Fibroblast of pulmonary artery (primary cell): ENCODE measurements around the gene HSPG2.

ENCODE experiments used
- DNase-seq: peaks from one replicate; pipeline ENCODE4 v3.0.0-alpha.2; 2010; ENCODE audit warnings: low read depth
- H3K4me3 ChIP-seq: replicated peaks from 2 replicates; pipeline ENCODE4 v1.5.1; 2011; ENCODE audit warnings: low read depth, mild to moderate bottlenecking, control low read depth, low read length, moderate library complexity
- TF ChIP-seq, protein P1 (sequence below): IDR thresholded peaks from 2 replicates; pipeline ENCODE4 v1.5.1; 2011; ENCODE audit warnings: mild to moderate bottlenecking, control low read depth, low read length, inconsistent platforms; ENCODE audit errors: missing control alignments

The HSPG2 gene

GRCh38 chr1:21845646-21846641, 91.2 kb downstream of the HSPG2 start:
- no peak for DNase-seq
- H3K4me3 ChIP-seq: no peak overlapping the region
- TF ChIP-seq, protein P1, sequence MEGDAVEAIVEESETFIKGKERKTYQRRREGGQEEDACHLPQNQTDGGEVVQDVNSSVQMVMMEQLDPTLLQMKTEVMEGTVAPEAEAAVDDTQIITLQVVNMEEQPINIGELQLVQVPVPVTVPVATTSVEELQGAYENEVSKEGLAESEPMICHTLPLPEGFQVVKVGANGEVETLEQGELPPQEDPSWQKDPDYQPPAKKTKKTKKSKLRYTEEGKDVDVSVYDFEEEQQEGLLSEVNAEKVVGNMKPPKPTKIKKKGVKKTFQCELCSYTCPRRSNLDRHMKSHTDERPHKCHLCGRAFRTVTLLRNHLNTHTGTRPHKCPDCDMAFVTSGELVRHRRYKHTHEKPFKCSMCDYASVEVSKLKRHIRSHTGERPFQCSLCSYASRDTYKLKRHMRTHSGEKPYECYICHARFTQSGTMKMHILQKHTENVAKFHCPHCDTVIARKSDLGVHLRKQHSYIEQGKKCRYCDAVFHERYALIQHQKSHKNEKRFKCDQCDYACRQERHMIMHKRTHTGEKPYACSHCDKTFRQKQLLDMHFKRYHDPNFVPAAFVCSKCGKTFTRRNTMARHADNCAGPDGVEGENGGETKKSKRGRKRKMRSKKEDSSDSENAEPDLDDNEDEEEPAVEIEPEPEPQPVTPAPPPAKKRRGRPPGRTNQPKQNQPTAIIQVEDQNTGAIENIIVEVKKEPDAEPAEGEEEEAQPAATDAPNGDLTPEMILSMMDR: no peak

DNA sequence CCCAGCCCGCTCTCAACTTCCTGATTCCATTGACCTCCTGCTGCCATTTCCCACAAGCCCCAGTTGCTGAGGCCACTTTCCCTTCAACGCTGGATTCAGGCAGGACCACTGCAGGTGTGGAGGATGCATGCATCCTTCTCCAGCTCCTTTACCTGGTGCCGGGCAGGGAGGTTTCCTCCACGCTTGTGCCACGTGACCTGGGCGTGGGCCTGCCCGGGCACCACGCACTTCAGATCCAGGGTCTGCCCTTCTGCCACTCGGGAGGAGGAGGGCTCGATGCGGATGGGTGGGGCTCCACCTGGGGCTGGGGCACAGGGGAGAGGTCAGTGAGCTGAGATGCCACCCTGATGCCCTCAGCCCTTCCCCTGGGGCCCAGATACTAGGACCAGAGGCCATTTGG, 93.1 kb downstream of the HSPG2 start:
- TF ChIP-seq, protein P1: no peak
- DNase-seq: no peak
- H3K4me3 ChIP-seq: no peak overlapping the region

- TF ChIP-seq, protein P1: no peak
- no peak overlapping the region for H3K4me3 ChIP-seq
- DNase-seq: no peak
These were observed 93.9 kb downstream of the HSPG2 start for GRCh38 chr1:21843208-21843607.

DNA sequence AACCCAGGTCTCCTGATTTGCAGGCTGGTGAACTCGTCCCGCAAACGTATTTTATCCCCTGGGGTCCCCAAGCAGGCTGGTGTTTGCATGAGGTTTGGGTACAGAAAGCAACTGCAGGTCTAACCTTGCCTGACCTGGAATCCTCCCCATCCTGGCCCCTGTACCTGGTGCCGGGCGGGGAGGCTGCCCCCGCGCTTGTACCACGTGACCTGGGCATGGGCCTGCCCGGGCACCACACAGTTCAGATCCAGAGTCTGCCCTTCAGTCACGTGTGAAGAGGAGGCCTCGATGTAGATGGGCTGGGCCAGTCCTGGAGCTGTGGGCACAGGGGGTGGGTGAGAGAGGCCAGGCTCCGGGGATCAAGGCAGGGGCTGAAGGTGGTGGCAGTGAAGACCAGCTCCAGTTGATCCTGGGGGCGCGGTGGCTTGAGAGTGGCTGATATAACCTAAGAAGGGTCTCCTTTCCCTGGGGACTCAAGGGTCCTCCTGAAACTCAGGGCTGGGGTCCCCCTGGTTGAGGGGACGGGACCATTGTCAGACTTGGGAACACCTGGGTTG, 94.4 kb downstream of the HSPG2 start:
- no peak for DNase-seq
- TF ChIP-seq, protein P1: no peak
- no peak overlapping the region for H3K4me3 ChIP-seq

DNA sequence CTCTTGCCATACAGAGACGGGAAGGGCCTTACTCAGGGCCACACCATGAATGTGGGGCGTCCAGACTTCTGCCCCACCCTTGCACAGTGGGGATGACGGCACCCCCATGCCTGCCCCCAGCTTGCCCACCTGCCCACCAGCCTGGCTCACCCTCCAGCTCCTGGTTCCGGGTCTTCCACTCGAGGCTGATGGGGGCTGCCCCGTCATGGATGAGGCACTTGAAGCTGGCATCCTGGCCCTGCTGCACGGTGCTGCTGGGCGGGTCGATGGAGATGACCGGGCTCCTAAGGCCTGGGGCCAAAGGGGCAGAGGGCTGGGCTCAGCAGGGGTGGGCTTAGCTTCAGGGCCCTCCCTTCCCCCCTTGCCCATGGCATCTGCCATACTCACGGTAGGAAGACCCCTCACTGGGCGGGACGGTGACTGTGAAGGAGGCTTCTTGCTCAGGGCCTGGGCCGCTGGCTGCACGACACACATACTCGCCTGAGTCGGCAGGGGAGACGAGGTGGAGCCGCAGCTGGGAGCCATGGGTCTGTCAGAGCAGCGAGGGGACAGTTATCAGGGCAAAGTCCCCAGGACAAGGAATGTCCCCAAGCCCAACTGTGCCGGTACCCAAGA, 95.2 kb downstream of the HSPG2 start:
- TF ChIP-seq, protein P1: no peak
- DNase-seq: no peak
- H3K4me3 ChIP-seq: no peak overlapping the region

- H3K4me3 ChIP-seq: no peak overlapping the region
- TF ChIP-seq, protein P1: no peak
- DNase-seq: no peak
These were observed 96.1 kb downstream of the HSPG2 start for GRCh38 chr1:21840981-21841380.
